Subcutaneous adipose tissue (tissue), 4 donors: ENCODE measurements around the gene TP53. TPM values are rescaled to one million over a fixed set of nuclear protein-coding genes. Genes with fewer than 3 reads are reported as not detected.

Experiments
- CTCF ChIP-seq: fragments of 450-650 bp; IDR thresholded peaks from one replicate; pipeline ENCODE4 v1.5.1; 2016; ENCODE audit warnings: low read depth, mild to moderate bottlenecking, control low read depth, antibody characterized with exemption, moderate library complexity
- total RNA-seq, 4 donors: library from RNA; depleted of rRNA; stranded (reverse); fragments of >200 nt; gene quantifications; one replicate each; pipeline ENCODE4 v1.1.0, GENCODE V29; 2016

TP53 gene
- total RNA-seq: 10 to 100 TPM; 13.8 to 21.7 (median 16.4) TPM

GRCh38 chr17:7687072-7687907 is at the start of gene TP53:
TSS of gene TP53 (minus strand) at chr17:7687490. CDS start at chr17:7676594, 10,896 bp downstream.
- no peak for TF ChIP-seq CTCF

- TF ChIP-seq CTCF: no peak
Measured at GRCh38 chr17:7732981-7733539, 45.8 kb upstream of the TP53 start.

GRCh38 chr17:7729816-7730215 is 42.5 kb upstream of the TP53 start:
- TF ChIP-seq CTCF: no peak

GRCh38 chr17:7727886-7728285 is 40.6 kb upstream of the TP53 start:
- no peak for TF ChIP-seq CTCF

- TF ChIP-seq CTCF: no peak
Measured at GRCh38 chr17:7721612-7722011, 34.3 kb upstream of the TP53 start.

- TF ChIP-seq CTCF: no peak
Measured at GRCh38 chr17:7720125-7720524, 32.8 kb upstream of the TP53 start.

GRCh38 chr17:7719661-7720060 is 32.4 kb upstream of the TP53 start:
- TF ChIP-seq CTCF: no peak
